ENCODE measurements around the gene KCNK18. TPM values are rescaled to one million over a fixed set of nuclear protein-coding genes. Genes with fewer than 3 reads are reported as not detected.

Gene KCNK18
- total RNA-seq, 1 donor: not detected

- no peak for DNase-seq (ENCODE audit: insufficient read length, low spot score, missing footprints)
- no peak overlapping the region for H3K4me2 ChIP-seq (ENCODE audit: insufficient read depth, low read length)
- TF ChIP-seq CTCF (IDR thresholded peaks at IDR 0.05; ENCODE audit: extremely low read depth, low read depth, low read length): no peak
- H3K36me3 ChIP-seq (ENCODE audit: insufficient read depth, low read length): no peaks in the 10 kb centered on the region
- H3K79me2 ChIP-seq (ENCODE audit: insufficient read depth, low read length): no peaks in the 10 kb centered on the region
- H3K27ac ChIP-seq (ENCODE audit: low read depth, low read length): no peak overlapping the region
- H4K20me1 ChIP-seq (ENCODE audit: insufficient read depth, low read length): no peaks in the 10 kb centered on the region
- H3K4me1 ChIP-seq (ENCODE audit: insufficient read depth, low read length): no peaks in the 10 kb centered on the region
- no peaks in the 10 kb centered on the region for H3K9me3 ChIP-seq (ENCODE audit: low read depth, low read length)
- peaks cover 22% of the 10 kb centered on the region for H3K27me3 ChIP-seq (ENCODE audit: insufficient read depth, low read length)
- H2AFZ ChIP-seq (ENCODE audit: low read length): no peak overlapping the region
- H3K4me3 ChIP-seq (ENCODE audit: insufficient read depth, low read length): no peak overlapping the region
Observed at GRCh38 chr10:117246997-117247671, 49.8 kb downstream of the KCNK18 start.

GRCh38 chr10:117248750-117249465 lies 51.6 kb downstream of the KCNK18 start:
- Histone ChIP-seq H3K36me3 (ENCODE audit: insufficient read depth, low read length) (no peaks in the 10 kb centered on the region), H3K4me2 (ENCODE audit: insufficient read depth, low read length) (no peak overlapping the region), H3K79me2 (ENCODE audit: insufficient read depth, low read length) (no peaks in the 10 kb centered on the region), H3K4me1 (ENCODE audit: insufficient read depth, low read length) (no peaks in the 10 kb centered on the region), H3K27ac (ENCODE audit: low read depth, low read length) (no peak overlapping the region), H3K9me3 (ENCODE audit: low read depth, low read length) (no peaks in the 10 kb centered on the region), H4K20me1 (ENCODE audit: insufficient read depth, low read length) (no peaks in the 10 kb centered on the region), H2AFZ (ENCODE audit: low read length) (no peak overlapping the region), H3K4me3 (ENCODE audit: insufficient read depth, low read length) (no peak overlapping the region), H3K27me3 (ENCODE audit: insufficient read depth, low read length) (peaks cover 22% of the 10 kb centered on the region)
- no peak for TF ChIP-seq CTCF (IDR thresholded peaks at IDR 0.05; ENCODE audit: extremely low read depth, low read depth, low read length)
- no peak for DNase-seq (ENCODE audit: insufficient read length, low spot score, missing footprints)

GRCh38 chr10:117249493-117250093 lies 52.3 kb downstream of the KCNK18 start:
- Histone ChIP-seq H3K27ac (ENCODE audit: low read depth, low read length) (no peak overlapping the region), H4K20me1 (ENCODE audit: insufficient read depth, low read length) (no peaks in the 10 kb centered on the region), H3K4me2 (ENCODE audit: insufficient read depth, low read length) (no peak overlapping the region), H3K9me3 (ENCODE audit: low read depth, low read length) (no peaks in the 10 kb centered on the region), H3K4me1 (ENCODE audit: insufficient read depth, low read length) (no peaks in the 10 kb centered on the region), H3K79me2 (ENCODE audit: insufficient read depth, low read length) (no peaks in the 10 kb centered on the region), H2AFZ (ENCODE audit: low read length) (no peak overlapping the region), H3K36me3 (ENCODE audit: insufficient read depth, low read length) (no peaks in the 10 kb centered on the region), H3K27me3 (ENCODE audit: insufficient read depth, low read length) (peaks cover 22% of the 10 kb centered on the region), H3K4me3 (ENCODE audit: insufficient read depth, low read length) (no peak overlapping the region)
- no peak for DNase-seq (ENCODE audit: insufficient read length, low spot score, missing footprints)
- TF ChIP-seq CTCF (IDR thresholded peaks at IDR 0.05; ENCODE audit: extremely low read depth, low read depth, low read length): no peak

GRCh38 chr10:117250411-117250810 lies 53.1 kb downstream of the KCNK18 start:
- Histone ChIP-seq H3K27me3 (ENCODE audit: insufficient read depth, low read length) (peaks cover 21% of the 10 kb centered on the region), H3K9me3 (ENCODE audit: low read depth, low read length) (no peaks in the 10 kb centered on the region), H2AFZ (ENCODE audit: low read length) (no peak overlapping the region), H3K4me1 (ENCODE audit: insufficient read depth, low read length) (no peaks in the 10 kb centered on the region), H3K79me2 (ENCODE audit: insufficient read depth, low read length) (no peaks in the 10 kb centered on the region), H3K4me2 (ENCODE audit: insufficient read depth, low read length) (no peak overlapping the region), H3K36me3 (ENCODE audit: insufficient read depth, low read length) (no peaks in the 10 kb centered on the region), H4K20me1 (ENCODE audit: insufficient read depth, low read length) (no peaks in the 10 kb centered on the region), H3K27ac (ENCODE audit: low read depth, low read length) (no peak overlapping the region), H3K4me3 (ENCODE audit: insufficient read depth, low read length) (no peak overlapping the region)
- no peak for TF ChIP-seq CTCF (IDR thresholded peaks at IDR 0.05; ENCODE audit: extremely low read depth, low read depth, low read length)
- no peak for DNase-seq (ENCODE audit: insufficient read length, low spot score, missing footprints)

All from osteoblast (primary cell).